ENCODE measurements around the gene PGM1. TPM values are rescaled to one million over a fixed set of nuclear protein-coding genes. Genes with fewer than 3 reads are reported as not detected.

The PGM1 gene
- total and polyA plus RNA-seq, 8 donors: 11.3 to 82.8 (median 28.9) TPM

DNA sequence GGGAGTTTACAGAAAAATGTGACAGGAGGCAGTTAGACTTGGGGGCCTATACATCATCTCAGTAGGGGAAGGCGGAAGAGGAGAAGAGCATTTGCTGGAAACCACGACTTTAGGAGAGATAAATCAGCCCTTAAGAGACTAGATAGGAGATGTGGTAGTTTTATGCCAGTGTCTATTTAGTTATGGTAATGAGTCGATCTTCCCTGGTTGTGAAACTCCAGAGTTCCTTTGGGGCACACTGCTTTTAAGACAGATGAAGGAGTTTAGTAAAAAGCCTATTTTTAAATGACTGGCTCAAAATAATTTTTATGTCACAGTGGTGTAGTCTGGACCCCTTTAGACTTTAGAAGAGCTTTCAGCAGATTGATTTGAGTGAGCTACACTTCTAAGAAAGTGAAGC is 7.8 kb downstream of the PGM1 start:
- 78 to 94% (median 87%) methylated on average over 3 of the region's 3 CpGs for WGBS, 5 donors
- TF ChIP-seq EP300 (IDR thresholded peaks at IDR 0.05): no peak
- no peak for TF ChIP-seq POLR2A (IDR thresholded peaks at IDR 0.05)

DNA sequence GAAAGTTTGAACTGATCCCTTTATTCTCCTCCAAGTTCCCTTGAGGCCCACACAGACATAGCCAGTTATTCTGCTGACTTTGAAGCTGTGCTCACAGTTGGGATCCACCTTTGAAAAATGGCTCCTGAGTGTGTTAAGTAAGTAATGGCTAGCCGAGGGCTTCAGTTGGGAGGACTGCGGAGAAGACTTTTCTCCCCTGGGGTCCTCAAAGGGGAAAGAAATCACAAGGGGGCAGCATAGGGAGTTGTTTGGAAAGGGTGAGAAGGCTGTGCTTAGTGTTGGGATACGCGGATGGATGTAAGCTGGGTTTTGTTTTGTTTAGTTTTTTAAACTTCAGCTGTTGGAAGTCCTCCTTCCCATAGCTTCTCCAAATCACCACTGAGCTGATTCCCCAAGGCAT is 8.3 kb downstream of the PGM1 start:
- intact Hi-C loops (cut with DNase I; ENCODE audit: low total_unique reads): no loop called here
- Histone ChIP-seq H3K27ac (no peak overlapping the region), H3K4me3 (no peak overlapping the region), H3K27me3 (no peaks in the 10 kb centered on the region), H3K36me3 (no peaks in the 10 kb centered on the region), H3K9me3 (no peaks in the 10 kb centered on the region), H3K4me1 (no peaks in the 10 kb centered on the region)
- 81 to 87% (median 85%) methylated on average over 4 of the region's 4 CpGs for WGBS, 5 donors
- no peak for DNase-seq
- no peak for TF ChIP-seq POLR2A (IDR thresholded peaks at IDR 0.05)
- TF ChIP-seq, protein P1, sequence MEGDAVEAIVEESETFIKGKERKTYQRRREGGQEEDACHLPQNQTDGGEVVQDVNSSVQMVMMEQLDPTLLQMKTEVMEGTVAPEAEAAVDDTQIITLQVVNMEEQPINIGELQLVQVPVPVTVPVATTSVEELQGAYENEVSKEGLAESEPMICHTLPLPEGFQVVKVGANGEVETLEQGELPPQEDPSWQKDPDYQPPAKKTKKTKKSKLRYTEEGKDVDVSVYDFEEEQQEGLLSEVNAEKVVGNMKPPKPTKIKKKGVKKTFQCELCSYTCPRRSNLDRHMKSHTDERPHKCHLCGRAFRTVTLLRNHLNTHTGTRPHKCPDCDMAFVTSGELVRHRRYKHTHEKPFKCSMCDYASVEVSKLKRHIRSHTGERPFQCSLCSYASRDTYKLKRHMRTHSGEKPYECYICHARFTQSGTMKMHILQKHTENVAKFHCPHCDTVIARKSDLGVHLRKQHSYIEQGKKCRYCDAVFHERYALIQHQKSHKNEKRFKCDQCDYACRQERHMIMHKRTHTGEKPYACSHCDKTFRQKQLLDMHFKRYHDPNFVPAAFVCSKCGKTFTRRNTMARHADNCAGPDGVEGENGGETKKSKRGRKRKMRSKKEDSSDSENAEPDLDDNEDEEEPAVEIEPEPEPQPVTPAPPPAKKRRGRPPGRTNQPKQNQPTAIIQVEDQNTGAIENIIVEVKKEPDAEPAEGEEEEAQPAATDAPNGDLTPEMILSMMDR (IDR thresholded peaks at IDR 0.05): no peak
- TF ChIP-seq POLR2AphosphoS5 (IDR thresholded peaks at IDR 0.05): no peak
- TF ChIP-seq EP300 (IDR thresholded peaks at IDR 0.05): no peak

More for the DNA sequence above, 7.8 kb downstream of the PGM1 start:
- Histone ChIP-seq H3K4me1 (no peaks in the 10 kb centered on the region), H3K27me3 (no peaks in the 10 kb centered on the region), H3K27ac (no peak overlapping the region), H3K36me3 (no peaks in the 10 kb centered on the region), H3K9me3 (no peaks in the 10 kb centered on the region), H3K4me3 (no peak overlapping the region)
- intact Hi-C loops (cut with DNase I; ENCODE audit: low total_unique reads): no loop called here
- no peak for DNase-seq

DNA sequence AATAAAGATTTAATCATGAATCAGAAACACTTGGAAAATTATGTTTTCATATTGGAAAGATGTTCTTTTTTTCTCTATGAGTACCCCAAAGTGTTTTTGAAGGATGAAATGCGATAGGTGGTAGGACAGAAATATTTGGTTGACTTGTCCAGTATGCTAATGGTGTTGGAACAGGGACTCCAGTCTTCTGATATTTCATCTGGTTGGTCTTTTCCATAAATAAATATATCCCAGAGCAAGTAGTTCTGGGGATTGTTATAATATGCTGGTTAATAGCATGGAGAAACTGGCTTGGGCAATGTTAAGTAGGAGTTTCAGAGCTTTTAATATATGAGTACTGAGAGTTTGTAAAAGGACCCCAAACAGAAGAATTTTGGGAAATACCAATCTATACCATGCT is 8.7 kb downstream of the PGM1 start:
- WGBS, 5 donors: 97 to 100% (median 100%) methylated on average over 1 of the region's 1 CpG
- TF ChIP-seq EP300 (IDR thresholded peaks at IDR 0.05): no peak
- TF ChIP-seq POLR2AphosphoS5 (IDR thresholded peaks at IDR 0.05): no peak
- no peak for TF ChIP-seq POLR2A (IDR thresholded peaks at IDR 0.05)
- TF ChIP-seq, protein P1 (IDR thresholded peaks at IDR 0.05): no peak
- no peak for DNase-seq
- H3K9me3 ChIP-seq: no peaks in the 10 kb centered on the region
- no peak overlapping the region for H3K4me3 ChIP-seq
- H3K27me3 ChIP-seq: no peaks in the 10 kb centered on the region
- no peaks in the 10 kb centered on the region for H3K36me3 ChIP-seq
- intact Hi-C loops (cut with DNase I; ENCODE audit: low total_unique reads): no loop called here
- no peaks in the 10 kb centered on the region for H3K4me1 ChIP-seq
- H3K27ac ChIP-seq: no peak overlapping the region

DNA sequence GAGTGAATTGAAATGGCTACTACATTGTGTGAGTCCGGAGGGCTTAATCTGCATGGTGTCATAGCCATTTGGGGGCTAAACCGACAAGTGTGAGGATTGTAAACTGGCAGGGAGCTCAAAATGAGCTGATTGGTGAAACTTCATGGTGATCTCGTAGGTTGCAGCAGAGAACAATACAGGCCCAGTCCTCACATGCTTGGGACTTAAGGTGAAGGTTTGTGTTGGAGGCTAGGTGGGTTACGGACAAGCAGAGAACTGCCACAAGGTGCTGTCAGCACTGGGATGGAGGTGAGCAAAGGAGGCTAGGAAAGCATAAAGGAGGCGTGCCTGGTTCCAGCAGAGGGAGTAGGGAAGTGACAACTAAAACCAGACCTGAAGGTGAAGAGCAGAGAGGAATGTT is 9.4 kb downstream of the PGM1 start:
- Histone ChIP-seq H3K4me1 (no peaks in the 10 kb centered on the region), H3K9me3 (no peaks in the 10 kb centered on the region), H3K36me3 (no peaks in the 10 kb centered on the region), H3K4me3 (no peak overlapping the region), H3K27me3 (no peaks in the 10 kb centered on the region), H3K27ac (no peak overlapping the region)
- WGBS, 5 donors: 79 to 94% (median 87%) methylated on average over 5 of the region's 5 CpGs
- TF ChIP-seq POLR2A (IDR thresholded peaks at IDR 0.05) (no peak), EP300 (IDR thresholded peaks at IDR 0.05) (no peak), POLR2AphosphoS5 (IDR thresholded peaks at IDR 0.05) (no peak)
- TF ChIP-seq, protein P1 (IDR thresholded peaks at IDR 0.05): no peak
- no peak for DNase-seq
- intact Hi-C loops (cut with DNase I; ENCODE audit: low total_unique reads): no loop called here

DNA sequence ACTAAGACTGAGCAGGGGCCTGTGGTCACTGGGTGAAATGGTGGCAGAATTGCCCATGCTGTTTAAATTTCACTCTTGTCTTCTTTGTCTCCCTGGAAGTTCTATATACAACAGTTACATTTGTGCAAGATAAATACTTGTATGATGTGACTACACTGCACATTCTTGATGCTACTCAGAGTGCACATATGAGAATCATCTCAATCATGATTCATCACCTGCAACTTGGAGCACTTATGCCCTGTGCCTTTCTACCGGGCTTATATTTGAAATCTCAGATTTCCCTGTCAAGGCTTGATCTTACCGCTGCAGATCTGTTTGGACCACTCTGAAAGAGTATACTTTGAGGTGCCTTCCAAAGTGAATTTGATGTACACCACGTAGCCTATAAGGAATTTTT is 10.6 kb downstream of the PGM1 start:
- TF ChIP-seq POLR2A (IDR thresholded peaks at IDR 0.05): no peak
- TF ChIP-seq, protein P1 (IDR thresholded peaks at IDR 0.05): no peak
- TF ChIP-seq POLR2AphosphoS5 (IDR thresholded peaks at IDR 0.05): no peak
- no peak for TF ChIP-seq EP300 (IDR thresholded peaks at IDR 0.05)
- intact Hi-C loops (cut with DNase I; ENCODE audit: low total_unique reads): no loop called here
- DNase-seq: no peak
- Histone ChIP-seq H3K4me3 (no peak overlapping the region), H3K27ac (no peak overlapping the region), H3K9me3 (no peaks in the 10 kb centered on the region), H3K27me3 (no peaks in the 10 kb centered on the region), H3K36me3 (no peaks in the 10 kb centered on the region), H3K4me1 (no peaks in the 10 kb centered on the region)
- WGBS, 5 donors: 95 to 98% (median 97%) methylated on average over 3 of the region's 3 CpGs

Measured in stomach (tissue), 9 donors.